ENCODE measurements around the gene LRRIQ4.
A peak's percentile ranks its signal among the peaks of the same experiment; 100 is the strongest.

LRRIQ4 gene

GRCh38 chr3:169809230-169809795, 3.4 kb upstream of the LRRIQ4 start:
- no peak for DNase-seq (ENCODE audit: low read depth in 1 of 2, low spot score in 1 of 2)

- no peak for DNase-seq (ENCODE audit: low read depth in 1 of 2, low spot score in 1 of 2)
These were observed 889 bp upstream of the LRRIQ4 start for GRCh38 chr3:169811631-169812331.

DNA sequence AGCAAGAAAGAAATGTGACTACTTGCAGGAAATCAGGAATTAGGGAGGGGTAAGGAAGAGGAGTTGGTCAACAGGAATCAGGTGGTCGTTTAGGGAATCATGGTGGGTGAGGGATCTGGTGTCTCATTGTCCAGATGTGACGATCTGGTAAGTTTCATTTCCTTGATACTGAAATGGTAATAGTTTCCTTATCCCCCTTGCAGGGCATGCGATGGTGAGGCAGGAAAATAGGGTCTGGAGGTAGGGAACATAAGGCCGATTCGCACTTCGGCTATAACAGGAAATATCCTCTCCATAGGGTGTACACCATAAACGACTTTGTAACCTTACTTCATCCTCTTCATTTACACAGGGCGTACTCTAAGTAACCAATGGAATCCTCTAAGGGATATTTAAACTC, 608 bp downstream of the LRRIQ4 start:
- DNase-seq (ENCODE audit: low read depth in 1 of 2, low spot score in 1 of 2) = no peak

DNA sequence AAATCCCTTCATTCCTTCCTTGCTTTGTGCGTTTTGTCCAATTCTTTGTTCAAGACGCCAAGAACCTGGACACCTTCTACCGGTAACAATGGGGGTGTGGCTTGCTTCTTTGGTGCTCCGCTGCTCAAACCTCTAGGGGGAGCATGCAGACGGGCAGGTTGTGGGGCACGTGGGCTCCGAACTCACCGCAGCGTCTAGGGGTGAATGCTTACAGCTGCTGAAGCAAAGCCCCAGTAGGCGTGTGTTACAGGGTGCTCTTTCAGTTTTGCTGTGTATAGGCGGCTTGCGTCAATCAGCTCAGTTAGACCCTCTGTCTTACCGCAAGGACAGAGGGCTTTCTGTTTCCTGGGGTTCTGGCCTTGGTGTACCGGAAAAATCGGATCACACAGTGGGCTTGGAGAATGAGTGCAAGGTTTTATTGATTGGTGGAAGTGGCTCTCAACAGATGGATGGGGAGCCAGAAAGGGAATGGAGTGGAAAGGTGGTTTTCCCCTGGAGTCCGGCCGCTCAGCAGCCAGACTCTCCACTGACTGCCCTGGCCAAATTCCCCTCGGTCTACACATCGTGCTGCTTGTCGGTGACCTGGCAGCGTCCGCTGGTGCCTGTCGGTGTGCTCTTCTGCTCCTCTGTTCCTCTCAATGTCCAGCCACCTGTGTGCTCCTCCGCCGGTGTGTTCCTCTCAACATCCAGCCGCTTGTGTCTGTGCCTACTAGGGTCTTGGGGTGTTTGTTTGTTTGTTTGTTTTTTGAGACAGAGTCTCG, 1.3 kb downstream of the LRRIQ4 start:
- peak; percentile 31 to 50 for DNase-seq (ENCODE audit: low read depth in 1 of 2, low spot score in 1 of 2)

GRCh38 chr3:169815590-169816150, 3.0 kb downstream of the LRRIQ4 start:
- DNase-seq (ENCODE audit: low read depth in 1 of 2, low spot score in 1 of 2) = no peak

DNA sequence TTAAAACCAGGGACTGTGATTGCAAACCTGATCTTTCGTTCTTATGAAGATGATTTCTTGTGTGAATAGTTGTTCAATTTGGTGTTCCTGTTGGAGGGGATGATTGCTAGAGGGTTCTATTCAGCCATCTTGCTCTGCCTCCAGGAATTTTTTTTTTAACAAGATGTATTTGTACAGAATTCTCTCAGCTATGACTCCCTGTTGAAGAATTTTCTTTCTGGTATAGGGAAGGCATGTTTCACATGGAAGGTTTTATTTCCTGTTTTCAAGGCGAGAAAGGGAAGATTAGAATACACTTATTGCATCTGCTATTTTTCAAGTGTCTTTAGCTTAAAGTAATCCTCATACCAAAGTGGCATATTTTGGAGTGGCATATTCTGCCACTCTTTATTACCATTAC, 5.6 kb downstream of the LRRIQ4 start:
- DNase-seq (ENCODE audit: low read depth in 1 of 2, low spot score in 1 of 2) = no peak

DNA sequence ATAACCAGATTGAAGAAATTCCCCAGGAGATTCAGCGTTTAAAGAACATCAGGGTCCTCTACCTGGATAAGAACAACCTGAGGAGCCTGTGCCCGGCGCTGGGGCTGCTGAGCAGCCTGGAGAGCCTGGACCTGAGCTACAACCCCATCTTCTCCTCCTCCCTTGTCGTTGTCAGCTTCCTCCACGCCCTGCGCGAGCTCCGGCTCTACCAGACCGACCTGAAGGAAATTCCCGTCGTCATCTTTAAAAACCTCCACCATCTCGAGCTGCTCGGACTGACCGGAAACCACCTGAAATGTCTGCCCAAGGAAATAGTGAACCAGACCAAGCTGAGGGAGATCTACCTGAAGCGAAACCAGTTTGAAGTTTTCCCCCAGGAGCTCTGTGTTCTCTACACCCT, 9.4 kb downstream of the LRRIQ4 start:
- DNase-seq (ENCODE audit: low read depth in 1 of 2, low spot score in 1 of 2) = no peak

- no peak for DNase-seq (ENCODE audit: low read depth in 1 of 2, low spot score in 1 of 2)
These were observed 9.9 kb downstream of the LRRIQ4 start for GRCh38 chr3:169822540-169822939.

DNA sequence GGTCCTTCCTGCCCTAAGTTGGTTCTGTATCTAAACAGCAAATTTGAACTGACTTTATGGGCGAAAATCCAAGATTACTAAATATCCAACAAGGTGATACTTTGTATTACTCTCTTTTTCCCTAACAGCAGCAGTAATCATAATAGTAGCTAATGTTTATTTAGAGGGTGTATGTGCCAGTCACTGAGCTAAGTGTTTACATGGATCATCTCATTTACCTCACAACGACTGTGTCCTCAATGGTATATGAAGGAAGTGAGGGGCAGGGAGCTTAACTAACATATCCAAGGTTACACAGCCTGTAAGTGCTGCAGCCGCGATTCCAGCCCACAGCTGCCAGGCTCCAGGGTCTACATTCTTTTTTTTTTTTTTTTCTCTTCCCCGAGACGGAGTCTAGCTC, 10.3 kb downstream of the LRRIQ4 start:
- no peak for DNase-seq (ENCODE audit: low read depth in 1 of 2, low spot score in 1 of 2)

- no peak for DNase-seq (ENCODE audit: low read depth in 1 of 2, low spot score in 1 of 2)
These were observed 12.6 kb downstream of the LRRIQ4 start for GRCh38 chr3:169825316-169825715.

DNA sequence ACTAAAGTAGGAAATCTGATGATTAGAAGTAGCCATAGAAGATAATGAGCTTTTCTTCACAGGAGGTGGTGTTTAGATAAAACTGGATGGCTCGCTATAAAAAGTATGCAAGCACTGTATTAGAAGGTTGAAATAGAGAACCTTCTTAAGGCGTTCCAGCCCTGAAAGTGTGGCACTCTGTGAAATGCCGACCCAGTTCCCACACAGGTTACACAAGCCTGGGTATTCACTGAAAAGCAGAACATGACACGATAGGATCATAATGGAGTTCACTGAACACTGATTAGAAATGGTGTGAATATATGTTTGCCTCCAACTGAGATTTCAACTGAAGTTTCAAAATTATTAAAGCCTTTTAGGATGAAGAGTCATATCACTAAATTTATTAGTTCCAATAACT, 15.0 kb downstream of the LRRIQ4 start:
- no peak for DNase-seq (ENCODE audit: low read depth in 1 of 2, low spot score in 1 of 2)

- DNase-seq (ENCODE audit: low read depth in 1 of 2, low spot score in 1 of 2) = no peak
These were observed 22.9 kb downstream of the LRRIQ4 start for GRCh38 chr3:169835533-169835932.

- no peak for DNase-seq (ENCODE audit: low read depth in 1 of 2, low spot score in 1 of 2)
These were observed 23.6 kb downstream of the LRRIQ4 start for GRCh38 chr3:169836078-169836941.

DNA sequence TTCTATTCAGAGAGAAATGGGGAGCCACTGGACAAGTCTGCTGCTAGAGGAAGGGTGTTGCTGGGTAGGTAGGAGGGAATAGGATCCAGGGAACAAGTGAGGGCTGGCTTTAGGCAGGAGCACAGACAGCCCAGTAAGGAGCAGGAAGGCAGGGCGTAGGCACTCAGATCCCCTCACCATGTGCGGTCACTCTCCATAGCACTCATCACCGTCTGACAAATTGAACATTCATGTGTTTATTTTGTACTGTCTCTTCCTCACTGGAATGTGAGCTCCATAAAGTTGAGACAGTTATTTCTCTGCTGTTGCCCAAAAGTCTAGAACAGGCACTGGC, 24.2 kb downstream of the LRRIQ4 start:
- no peak for DNase-seq (ENCODE audit: low read depth in 1 of 2, low spot score in 1 of 2)

- no peak for DNase-seq (ENCODE audit: low read depth in 1 of 2, low spot score in 1 of 2)
These were observed 25.9 kb downstream of the LRRIQ4 start for GRCh38 chr3:169838511-169839030.

GRCh38 chr3:169841171-169841570, 28.5 kb downstream of the LRRIQ4 start:
- DNase-seq (ENCODE audit: low read depth in 1 of 2, low spot score in 1 of 2) = no peak

- no peak for DNase-seq (ENCODE audit: low read depth in 1 of 2, low spot score in 1 of 2)
These were observed 30.3 kb downstream of the LRRIQ4 start for GRCh38 chr3:169842960-169843359.

DNA sequence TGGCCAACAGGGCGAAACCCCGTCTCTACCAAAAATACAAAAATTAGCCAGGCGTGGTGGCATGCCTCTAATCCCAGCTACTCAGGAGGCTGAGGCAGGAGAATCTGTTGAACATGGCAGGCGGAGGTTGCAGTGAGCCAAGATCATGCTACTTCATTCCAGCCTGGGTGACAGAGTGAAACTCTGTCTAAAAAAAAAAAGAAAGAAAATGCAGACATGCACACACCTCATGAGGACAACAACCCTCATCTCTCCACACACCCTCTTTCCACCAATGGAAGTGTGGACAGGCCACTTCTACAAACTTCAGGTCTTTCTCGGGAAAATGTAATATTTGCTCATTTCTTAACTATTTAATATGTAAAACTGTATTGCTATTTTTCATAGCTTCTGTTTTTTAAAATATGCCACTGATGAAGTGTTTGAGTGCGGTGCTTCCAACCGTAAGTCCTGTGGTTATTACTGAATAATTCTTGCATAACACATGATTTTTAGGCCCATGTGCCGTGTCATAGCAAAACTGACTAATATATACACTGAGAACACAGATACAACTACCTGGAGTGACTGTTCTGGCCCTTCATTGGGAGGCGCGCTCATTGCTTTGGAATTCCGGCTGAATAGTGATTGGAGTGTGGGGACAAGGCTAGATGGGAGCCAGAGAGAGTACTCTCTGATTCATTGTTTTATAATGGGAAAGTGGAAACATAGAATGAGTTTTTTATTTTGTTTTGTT, 34.0 kb downstream of the LRRIQ4 start:
- DNase-seq (ENCODE audit: low read depth in 1 of 2, low spot score in 1 of 2) = no peak

DNA sequence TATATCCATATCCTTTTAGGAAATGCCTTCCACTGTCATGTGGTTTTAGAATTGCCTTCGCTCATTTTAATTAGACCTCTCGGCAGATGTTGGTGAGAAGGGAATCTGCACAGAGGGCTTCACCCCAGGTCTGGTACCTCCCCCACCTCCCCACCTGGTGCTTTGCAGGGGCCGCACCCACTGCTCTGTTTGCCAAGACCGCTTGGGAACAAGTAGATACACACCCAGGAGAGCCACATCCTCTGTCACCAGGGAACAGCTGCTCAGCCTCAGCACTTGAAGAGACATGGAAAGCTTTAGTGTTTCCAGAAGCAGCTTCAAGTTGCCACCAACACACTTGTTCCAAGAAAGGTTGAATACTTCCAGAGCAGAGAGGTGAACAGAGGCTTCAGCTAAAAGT, 35.2 kb downstream of the LRRIQ4 start:
- no peak for DNase-seq (ENCODE audit: low read depth in 1 of 2, low spot score in 1 of 2)

DNA sequence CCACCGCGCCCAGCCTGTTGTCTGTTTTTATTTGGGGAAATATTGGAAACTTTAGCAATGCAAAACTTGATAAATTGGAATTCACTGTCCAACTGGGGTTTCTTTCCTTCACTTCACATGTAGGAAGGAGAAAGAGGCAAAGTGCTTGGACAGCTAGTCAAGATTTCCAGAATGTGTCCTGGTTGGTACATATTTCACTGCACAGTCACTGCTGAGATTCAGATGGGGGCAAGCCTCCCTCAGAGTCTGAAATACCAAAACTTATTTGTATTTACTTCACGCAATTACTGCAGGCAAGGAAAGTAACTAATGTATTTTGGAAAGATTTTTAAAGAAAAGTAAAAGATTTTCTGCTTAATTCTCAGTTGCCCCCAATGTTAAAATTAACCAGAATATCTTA, 36.1 kb downstream of the LRRIQ4 start:
- DNase-seq (ENCODE audit: low read depth in 1 of 2, low spot score in 1 of 2) = no peak
